Breast epithelium (tissue), 4 donors: ENCODE measurements around the gene CAPN11. TPM values are rescaled to one million over a fixed set of nuclear protein-coding genes. Genes with fewer than 3 reads are reported as not detected.

Source experiments
- DNase-seq, 2 donors: peaks; one replicate each; pipeline ENCODE4 v3.0.0-alpha.2; 2019; ENCODE audit warnings: low spot score in 2 of 2
- H3K27ac ChIP-seq, 2 donors: fragments of 200-600 bp; sonication (generic) in 1 of 2; one replicate each; pipeline ENCODE4 v1.5.1; 2016 to 2019; ENCODE audit warnings: mild to moderate bottlenecking in 1 of 2
- H3K27me3 ChIP-seq, 2 donors: fragments of 200-600 bp; sonication (generic) in 1 of 2; one replicate each; pipeline versions ENCODE4 v1.5.1 to v1.6.0; 2017 to 2019; ENCODE audit warnings: control low read depth in 1 of 2, mild to moderate bottlenecking in 1 of 2
- H3K36me3 ChIP-seq: fragments of 200-600 bp; one replicate; pipeline ENCODE4 v1.5.1; 2019
- H3K4me1 ChIP-seq, 2 donors: fragments of 200-600 bp; sonication (generic); one replicate each; pipeline ENCODE4 v1.5.1; 2016 to 2019; ENCODE audit warnings: control low read depth in 1 of 2
- H3K4me3 ChIP-seq, 3 donors: fragments of 200-600 bp; sonication (generic); 1 replicate in 2 of 3; 2 replicates in 1 of 3; pipeline ENCODE4 v1.5.1; 2016 to 2019; ENCODE audit warnings: mild to moderate bottlenecking in 3 of 3, moderate library complexity in 2 of 3
- H3K9me3 ChIP-seq, 2 donors: fragments of 200-600 bp; sonication (generic) in 1 of 2; one replicate each; pipeline ENCODE4 v1.5.1; 2016 to 2019; ENCODE audit warnings: control low read depth in 1 of 2
- POLR2A ChIP-seq: fragments of 450-650 bp; IDR thresholded peaks from one replicate; pipeline ENCODE4 v1.6.1; 2016; ENCODE audit warnings: antibody characterized with exemption, mild to moderate bottlenecking, moderate library complexity
- POLR2AphosphoS5 ChIP-seq, 3 donors: sonication (generic); formaldehyde crosslinking; IDR thresholded peaks; one replicate each; pipeline ENCODE4 v1.6.1; 2017; ENCODE audit warnings: antibody characterized with exemption in 3 of 3
- intact Hi-C: fragments of 100-400 bp; cut with DNase I; formaldehyde crosslinking; loops from one replicate; pipeline ENCODE4 v1.15.1; 2023; ENCODE audit warnings: low total_unique reads
- total RNA-seq, 3 donors: library from RNA; depleted of rRNA; stranded (reverse); fragments of >200 nt; gene quantifications; one replicate each; pipeline ENCODE4 v1.1.0, GENCODE V29; 2016
- TF ChIP-seq, protein P1 (sequence below), 3 donors: fragments of 450-650 bp; IDR thresholded peaks; one replicate each; pipeline ENCODE4 v1.5.1; 2016 to 2017; ENCODE audit warnings: antibody characterized with exemption in 3 of 3, mild to moderate bottlenecking in 3 of 3, moderate library complexity in 3 of 3

Gene CAPN11
- total RNA-seq, 3 donors from 2014 or later, result 1.1 to 3.8 (median 2.9) TPM

DNA sequence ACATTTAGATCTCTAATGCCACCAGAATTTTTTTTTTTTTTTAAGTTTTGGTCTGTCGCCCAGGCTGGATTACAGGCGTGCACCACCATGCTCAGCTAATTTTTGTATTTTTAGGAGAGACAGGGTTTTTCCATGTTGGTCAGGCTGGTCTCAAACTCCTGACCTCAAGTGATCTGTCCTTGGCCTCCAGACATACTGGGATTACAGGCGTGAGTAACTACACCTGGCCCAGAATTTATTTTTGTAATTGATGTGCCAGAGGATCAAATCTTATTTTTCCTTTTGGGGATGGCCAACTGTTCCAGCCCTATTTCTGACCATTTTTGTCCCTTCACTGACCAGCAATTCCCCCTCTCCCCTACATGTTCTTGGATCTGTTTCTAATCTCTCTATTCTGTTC lies 40.1 kb downstream of the CAPN11 start:
- Histone ChIP-seq H3K9me3 (no peaks in the 10 kb centered on the region), H3K36me3 (no peaks in the 10 kb centered on the region), H3K27ac (no peak overlapping the region), H3K27me3 (no peaks in the 10 kb centered on the region), H3K4me3 (no peak overlapping the region), H3K4me1 (no peaks in the 10 kb centered on the region)
- TF ChIP-seq, protein P1, sequence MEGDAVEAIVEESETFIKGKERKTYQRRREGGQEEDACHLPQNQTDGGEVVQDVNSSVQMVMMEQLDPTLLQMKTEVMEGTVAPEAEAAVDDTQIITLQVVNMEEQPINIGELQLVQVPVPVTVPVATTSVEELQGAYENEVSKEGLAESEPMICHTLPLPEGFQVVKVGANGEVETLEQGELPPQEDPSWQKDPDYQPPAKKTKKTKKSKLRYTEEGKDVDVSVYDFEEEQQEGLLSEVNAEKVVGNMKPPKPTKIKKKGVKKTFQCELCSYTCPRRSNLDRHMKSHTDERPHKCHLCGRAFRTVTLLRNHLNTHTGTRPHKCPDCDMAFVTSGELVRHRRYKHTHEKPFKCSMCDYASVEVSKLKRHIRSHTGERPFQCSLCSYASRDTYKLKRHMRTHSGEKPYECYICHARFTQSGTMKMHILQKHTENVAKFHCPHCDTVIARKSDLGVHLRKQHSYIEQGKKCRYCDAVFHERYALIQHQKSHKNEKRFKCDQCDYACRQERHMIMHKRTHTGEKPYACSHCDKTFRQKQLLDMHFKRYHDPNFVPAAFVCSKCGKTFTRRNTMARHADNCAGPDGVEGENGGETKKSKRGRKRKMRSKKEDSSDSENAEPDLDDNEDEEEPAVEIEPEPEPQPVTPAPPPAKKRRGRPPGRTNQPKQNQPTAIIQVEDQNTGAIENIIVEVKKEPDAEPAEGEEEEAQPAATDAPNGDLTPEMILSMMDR (IDR thresholded peaks at IDR 0.05), result no peak
- TF ChIP-seq POLR2AphosphoS5 (IDR thresholded peaks at IDR 0.05) (no peak), POLR2A (no peak)
- DNase-seq, result no peak
- intact Hi-C loops, result no loop called here

DNA sequence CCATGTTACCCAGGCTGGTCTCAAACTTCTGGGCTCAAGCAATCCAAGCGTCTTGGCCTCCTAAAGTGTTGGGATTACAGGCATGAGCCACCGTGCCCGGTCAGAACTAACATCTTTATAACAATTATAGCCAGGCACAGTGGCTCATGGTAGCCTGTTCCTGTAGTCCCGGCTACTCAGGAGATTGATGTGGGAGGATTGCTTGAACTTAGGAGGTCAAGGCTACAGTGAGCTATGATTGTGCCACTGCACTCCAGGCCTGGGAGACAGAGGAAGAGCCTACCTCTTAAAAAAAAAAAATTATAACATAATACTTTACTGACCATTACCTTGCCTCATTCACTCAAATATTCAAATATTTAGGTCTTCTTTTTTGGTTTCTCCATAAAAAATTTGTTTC lies 41.3 kb downstream of the CAPN11 start:
- H3K36me3 ChIP-seq, result no peaks in the 10 kb centered on the region
- no peaks in the 10 kb centered on the region for H3K4me1 ChIP-seq
- no peaks in the 10 kb centered on the region for H3K27me3 ChIP-seq
- H3K9me3 ChIP-seq, result no peaks in the 10 kb centered on the region
- intact Hi-C loops, result no loop called here
- no peak overlapping the region for H3K27ac ChIP-seq
- DNase-seq, result no peak
- TF ChIP-seq, protein P1 (IDR thresholded peaks at IDR 0.05), result no peak
- TF ChIP-seq POLR2AphosphoS5 (IDR thresholded peaks at IDR 0.05) (no peak), POLR2A (no peak)
- H3K4me3 ChIP-seq, result no peak overlapping the region

DNA sequence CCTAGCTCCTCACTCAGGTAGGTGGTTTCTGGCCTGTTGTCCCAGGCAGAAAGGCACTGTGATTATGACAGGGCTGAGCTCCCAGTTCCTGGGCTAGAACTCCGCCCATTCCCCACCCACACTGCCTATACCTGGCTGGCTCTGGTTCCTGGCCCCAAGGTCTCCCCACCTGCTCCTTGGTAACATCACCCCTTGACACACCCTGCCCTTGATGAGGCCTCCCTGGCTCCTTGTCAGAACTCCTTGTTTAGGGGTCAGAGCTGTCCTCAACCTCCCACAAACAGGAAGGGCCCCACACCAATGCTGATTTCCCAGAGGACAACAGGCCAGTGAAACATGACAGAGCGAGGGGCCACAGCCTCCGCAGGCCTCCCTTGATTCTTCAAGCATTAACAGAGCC lies 42.6 kb downstream of the CAPN11 start:
- H3K9me3 ChIP-seq, result no peaks in the 10 kb centered on the region
- peak overlapping the region; percentile 56 to 88 for H3K27ac ChIP-seq
- DNase-seq, result peak in 1 of 2 donors; percentile 62
- intact Hi-C loops, result no loop called here
- H3K36me3 ChIP-seq, result no peaks in the 10 kb centered on the region
- peak overlapping the region in 1 of 3 donors; percentile 29 for H3K4me3 ChIP-seq
- no peaks in the 10 kb centered on the region for H3K4me1 ChIP-seq
- H3K27me3 ChIP-seq, result no peaks in the 10 kb centered on the region
- TF ChIP-seq POLR2A, result no peak
- TF ChIP-seq, protein P1 (IDR thresholded peaks at IDR 0.05), result no peak
- no peak for TF ChIP-seq POLR2AphosphoS5 (IDR thresholded peaks at IDR 0.05)

DNA sequence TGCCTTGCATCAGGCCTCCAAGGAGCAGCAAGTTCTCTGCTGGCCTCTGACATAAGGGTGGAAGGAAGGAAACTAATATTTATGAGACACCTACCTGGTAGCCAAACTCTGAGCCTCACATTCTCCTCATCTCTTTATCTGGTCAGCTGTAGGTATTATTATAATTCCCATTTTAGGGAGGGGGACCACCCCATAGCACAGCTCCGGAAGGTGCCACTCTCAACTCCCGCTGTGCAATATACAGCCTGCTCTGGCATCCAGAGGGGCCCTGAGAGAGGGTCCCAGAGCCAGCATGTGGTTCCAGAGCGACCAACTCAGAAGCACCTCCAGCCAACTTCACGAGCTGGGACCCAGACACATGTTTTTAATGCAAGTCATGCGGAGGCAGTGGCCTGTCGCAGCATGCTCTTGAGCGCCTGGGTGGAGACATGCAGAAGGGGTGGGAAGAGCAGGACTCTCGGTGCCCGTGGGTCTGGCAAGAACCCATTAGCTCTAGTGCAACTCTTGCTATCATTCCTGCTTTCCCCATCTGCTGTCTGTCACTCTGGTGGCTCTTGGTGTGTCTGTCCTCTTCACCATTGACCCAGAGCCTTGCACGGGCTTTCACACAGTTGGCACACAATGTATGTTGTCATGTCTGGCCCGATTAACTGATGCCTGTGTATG lies 43.2 kb downstream of the CAPN11 start:
- DNase-seq, result peak in 1 of 2 donors; percentile 74
- Histone ChIP-seq H3K36me3 (no peaks in the 10 kb centered on the region), H3K9me3 (no peaks in the 10 kb centered on the region), H3K4me1 (no peaks in the 10 kb centered on the region), H3K27ac (peak overlapping the region; percentile 56 to 88), H3K27me3 (no peaks in the 10 kb centered on the region), H3K4me3 (peak overlapping the region in 1 of 3 donors; percentile 29)
- intact Hi-C loops, result no loop called here
- TF ChIP-seq POLR2A, result no peak
- no peak for TF ChIP-seq POLR2AphosphoS5 (IDR thresholded peaks at IDR 0.05)
- TF ChIP-seq, protein P1 (IDR thresholded peaks at IDR 0.05), result no peak

DNA sequence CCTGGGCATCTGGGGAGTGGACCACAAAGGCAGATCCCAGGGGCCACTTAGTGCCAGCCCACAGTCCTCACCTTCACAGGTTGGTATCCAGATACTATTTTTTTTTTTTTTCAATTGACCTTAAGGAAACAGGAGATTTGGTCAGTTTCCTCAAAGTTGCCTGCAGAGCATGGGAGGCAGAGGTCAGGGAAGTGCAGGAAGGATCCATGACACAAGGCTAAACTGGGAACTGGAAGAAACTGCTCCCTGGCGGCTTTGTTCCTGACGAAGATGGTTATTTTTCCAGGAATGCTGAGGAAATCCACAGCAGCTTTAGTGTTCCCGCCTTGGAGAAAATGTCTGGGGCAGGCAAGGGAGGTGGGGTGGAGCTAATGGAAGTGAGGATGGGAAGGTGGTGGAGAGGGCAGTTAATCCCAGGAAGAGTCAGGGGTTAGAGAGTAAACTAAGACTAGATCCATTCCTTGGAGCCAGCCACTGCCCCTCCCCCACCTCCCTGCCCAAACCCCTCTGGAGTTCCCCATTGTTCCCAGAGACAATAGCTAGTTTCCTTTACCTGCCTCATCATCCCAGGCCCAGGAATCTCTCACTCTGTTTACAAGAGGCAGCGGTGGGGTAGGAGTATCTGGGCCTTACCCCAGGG lies 43.8 kb downstream of the CAPN11 start:
- Histone ChIP-seq H3K4me1 (no peaks in the 10 kb centered on the region), H3K9me3 (no peaks in the 10 kb centered on the region), H3K36me3 (no peaks in the 10 kb centered on the region), H3K27ac (peak overlapping the region; percentile 29 to 88), H3K4me3 (no peak overlapping the region), H3K27me3 (no peaks in the 10 kb centered on the region)
- TF ChIP-seq POLR2A, result no peak
- TF ChIP-seq POLR2AphosphoS5 (IDR thresholded peaks at IDR 0.05), result no peak
- TF ChIP-seq, protein P1 (IDR thresholded peaks at IDR 0.05), result no peak
- intact Hi-C loops, result no loop called here
- no peak for DNase-seq
